ENCODE data around the gene PHLPP1. TPM values are rescaled to one million over a fixed set of nuclear protein-coding genes. Genes with fewer than 3 reads are reported as not detected.
A peak's percentile ranks its signal among the peaks of the same experiment; 100 is the strongest.

Gene PHLPP1
- polyA plus RNA-seq, 6 donors from 2014 or later: 0.16 to 1.6 (median 0.59) TPM

DNA sequence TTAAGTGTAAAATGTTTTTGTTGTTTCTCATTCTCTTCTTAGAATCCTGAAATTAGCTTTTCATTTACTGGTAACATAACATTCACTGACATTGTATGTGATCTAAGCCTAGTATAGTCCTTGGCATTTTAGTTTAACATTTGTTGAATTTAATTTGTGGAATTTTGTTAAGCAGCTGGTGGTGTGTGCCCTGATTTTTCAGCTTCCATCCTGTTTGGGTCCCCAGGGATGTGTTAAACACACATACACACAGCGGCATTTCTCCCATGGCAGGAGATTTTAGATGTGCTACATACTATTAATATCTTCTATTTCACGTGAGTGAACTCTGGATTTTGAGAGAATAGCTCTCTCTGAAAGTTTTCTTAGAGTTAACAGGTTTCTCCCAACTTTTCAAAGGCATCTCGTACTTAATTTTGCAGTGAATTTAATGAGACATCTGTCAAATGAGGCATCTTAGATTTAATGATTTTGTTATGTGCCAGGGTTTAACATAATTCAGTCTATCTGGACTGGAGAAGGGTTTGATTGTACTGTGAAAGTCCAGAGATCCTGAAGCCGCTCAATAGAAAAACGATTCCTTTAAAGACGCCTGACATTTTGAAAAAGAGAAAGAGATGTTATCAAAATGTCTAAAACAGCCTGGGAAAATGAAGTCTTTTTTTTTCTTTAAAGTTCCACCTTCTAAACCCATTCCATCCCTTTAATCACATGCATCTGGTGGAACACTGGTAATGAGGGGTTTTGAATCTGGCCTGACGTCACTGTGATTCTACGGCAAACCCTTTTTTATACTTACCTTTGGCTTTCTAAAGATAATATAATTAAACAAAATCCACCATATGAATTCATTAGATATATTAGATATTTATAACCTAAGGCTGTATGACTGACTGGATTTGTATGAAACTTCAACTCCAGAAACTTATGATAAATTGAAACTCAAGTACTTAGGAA is 6.8 kb downstream of the PHLPP1 start:
- Mint-ChIP-seq H3K4me1 (peaks cover 19 to 43% (median 31%) of the 10 kb centered on the region in 3 donors), H3K27me3 (no peaks in the 10 kb centered on the region), H3K36me3 (no peaks in the 10 kb centered on the region), H3K9me3 (no peaks in the 10 kb centered on the region), H3K4me3 (no peak overlapping the region), H3K27ac (no peak overlapping the region)
- DNase-seq: no peak
- ATAC-seq (ENCODE audit: low read depth in 2 of 2): no peak

DNA sequence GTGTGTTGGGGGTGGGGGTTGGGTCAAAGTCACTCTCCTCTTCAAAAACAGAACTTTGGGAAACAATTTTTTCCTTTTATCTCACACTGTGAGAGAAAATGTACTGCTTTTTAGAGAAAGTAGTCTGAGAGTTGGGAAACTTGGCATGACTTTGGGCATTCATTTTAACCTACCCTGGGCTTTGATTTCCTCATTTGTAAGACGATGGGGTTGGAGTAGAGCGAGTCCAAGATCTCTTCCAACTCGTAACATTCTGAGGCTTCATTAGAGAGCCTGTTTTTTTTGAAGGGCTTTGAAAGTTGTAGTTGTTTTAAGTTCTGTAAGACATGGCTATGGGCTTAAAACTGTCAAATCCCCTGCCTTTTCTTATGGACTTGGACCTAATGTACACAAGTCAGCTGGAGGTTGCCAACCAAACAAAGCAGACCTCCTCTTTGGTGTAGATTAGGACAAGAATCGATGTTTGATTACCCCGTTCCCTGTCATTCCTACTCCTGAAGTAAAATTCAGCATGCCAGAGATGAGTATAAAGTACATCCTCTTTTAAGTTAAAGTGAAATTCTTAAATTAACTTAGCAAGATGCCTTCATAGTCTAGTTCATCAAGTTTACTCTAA is 8.4 kb downstream of the PHLPP1 start:
- Mint-ChIP-seq H3K27ac (peak overlapping the region in 1 of 6 donors; percentile 72), H3K4me3 (no peak overlapping the region), H3K27me3 (no peaks in the 10 kb centered on the region), H3K36me3 (no peaks in the 10 kb centered on the region), H3K4me1 (peaks cover 11 to 32% (median 22%) of the 10 kb centered on the region in 3 donors), H3K9me3 (no peaks in the 10 kb centered on the region)
- DNase-seq: no peak
- no peak for ATAC-seq (ENCODE audit: low read depth in 2 of 2)

- Mint-ChIP-seq H3K27me3 (no peaks in the 10 kb centered on the region), H3K27ac (peak overlapping the region in 2 of 6 donors; percentile 3 to 56), H3K4me3 (no peak overlapping the region), H3K36me3 (no peaks in the 10 kb centered on the region), H3K4me1 (peaks cover 21 to 33% (median 29%) of the 10 kb centered on the region in 3 donors), H3K9me3 (no peaks in the 10 kb centered on the region)
- DNase-seq (no peak), ATAC-seq (ENCODE audit: low read depth in 2 of 2) (no peak)
These were observed 10.6 kb downstream of the PHLPP1 start for GRCh38 chr18:62725896-62726295.

DNA sequence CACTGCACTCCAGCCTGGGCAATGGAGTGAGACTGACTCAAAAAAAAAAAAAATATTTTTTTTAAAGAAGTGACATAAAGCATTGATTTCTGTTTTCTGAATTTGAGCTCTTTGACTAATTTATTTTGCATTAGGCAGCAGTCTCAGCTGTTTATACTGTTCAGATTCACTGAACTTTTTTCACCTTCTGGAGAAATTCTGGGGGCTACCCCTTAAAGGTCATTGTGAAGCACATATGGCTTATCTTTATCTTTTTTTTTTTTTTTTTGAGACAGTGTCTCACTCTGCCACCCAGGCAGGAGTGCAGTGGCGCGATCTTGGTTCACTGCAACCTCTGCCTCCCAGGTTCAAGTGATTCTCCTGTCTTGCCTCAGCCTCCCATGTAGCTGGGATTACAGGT is 12.9 kb downstream of the PHLPP1 start:
- Mint-ChIP-seq H3K4me3 (peak overlapping the region in 1 of 8 donors; percentile 50), H3K27ac (no peak overlapping the region), H3K9me3 (peaks cover 0 to 16% (median 2%) of the 10 kb centered on the region in 7 donors), H3K4me1 (peaks cover 30 to 37% (median 35%) of the 10 kb centered on the region in 3 donors), H3K27me3 (no peaks in the 10 kb centered on the region), H3K36me3 (peaks cover 5 to 16% of the 10 kb centered on the region in 2 donors)
- DNase-seq (no peak), ATAC-seq (ENCODE audit: low read depth in 2 of 2) (no peak)

- ATAC-seq (ENCODE audit: low read depth in 2 of 2) (peak in 1 of 2 donors; percentile 28), DNase-seq (no peak)
- Mint-ChIP-seq H3K9me3 (peaks cover 0 to 16% (median 2%) of the 10 kb centered on the region in 7 donors), H3K27me3 (no peaks in the 10 kb centered on the region), H3K36me3 (peaks cover 5 to 16% of the 10 kb centered on the region in 2 donors), H3K4me3 (peak overlapping the region in 3 of 8 donors; percentile 40 to 62 (median 49)), H3K27ac (peak overlapping the region in 4 of 6 donors; percentile 37 to 86 (median 58)), H3K4me1 (peaks cover 26 to 35% (median 33%) of the 10 kb centered on the region in 3 donors)
These were observed 14.4 kb downstream of the PHLPP1 start for GRCh38 chr18:62729487-62730386.

DNA sequence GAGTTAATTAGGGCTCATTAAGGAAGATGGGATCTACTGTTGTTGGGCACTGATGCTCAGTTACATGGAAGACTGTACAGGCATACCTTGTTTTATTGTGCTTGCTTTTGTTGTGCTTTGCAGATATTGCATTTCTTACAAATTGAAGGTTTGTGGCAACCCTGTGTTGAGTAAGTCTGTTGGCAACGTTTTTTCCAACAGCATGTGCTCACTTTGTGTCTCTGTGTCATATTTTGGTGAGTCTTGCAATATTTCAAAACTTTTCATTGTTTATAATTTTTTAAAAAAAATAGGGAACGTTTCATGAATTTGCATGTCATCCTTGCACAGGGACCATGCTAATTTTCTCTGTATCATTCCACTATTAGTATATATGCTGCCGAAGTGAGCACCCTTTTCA is 15.6 kb downstream of the PHLPP1 start:
- Mint-ChIP-seq H3K9me3 (peaks cover 0 to 16% (median 2%) of the 10 kb centered on the region in 7 donors), H3K36me3 (peaks cover 5 to 16% of the 10 kb centered on the region in 2 donors), H3K27me3 (no peaks in the 10 kb centered on the region), H3K4me3 (peak overlapping the region in 1 of 8 donors; percentile 73), H3K27ac (peak overlapping the region in 1 of 6 donors; percentile 91), H3K4me1 (peaks cover 23 to 34% (median 28%) of the 10 kb centered on the region in 3 donors)
- no peak for DNase-seq
- no peak for ATAC-seq (ENCODE audit: low read depth in 2 of 2)

GRCh38 chr18:62732617-62733016 is 17.3 kb downstream of the PHLPP1 start:
- peaks cover 0 to 16% (median 3%) of the 10 kb centered on the region in 7 donors for H3K9me3 Mint-ChIP-seq
- no peak overlapping the region for H3K4me3 Mint-ChIP-seq
- peaks cover 29 to 35% (median 34%) of the 10 kb centered on the region in 3 donors for H3K4me1 Mint-ChIP-seq
- H3K36me3 Mint-ChIP-seq: peaks cover 5 to 16% of the 10 kb centered on the region in 2 donors
- no peaks in the 10 kb centered on the region for H3K27me3 Mint-ChIP-seq
- H3K27ac Mint-ChIP-seq: no peak overlapping the region
- ATAC-seq (ENCODE audit: low read depth in 2 of 2) (no peak), DNase-seq (no peak)

DNA sequence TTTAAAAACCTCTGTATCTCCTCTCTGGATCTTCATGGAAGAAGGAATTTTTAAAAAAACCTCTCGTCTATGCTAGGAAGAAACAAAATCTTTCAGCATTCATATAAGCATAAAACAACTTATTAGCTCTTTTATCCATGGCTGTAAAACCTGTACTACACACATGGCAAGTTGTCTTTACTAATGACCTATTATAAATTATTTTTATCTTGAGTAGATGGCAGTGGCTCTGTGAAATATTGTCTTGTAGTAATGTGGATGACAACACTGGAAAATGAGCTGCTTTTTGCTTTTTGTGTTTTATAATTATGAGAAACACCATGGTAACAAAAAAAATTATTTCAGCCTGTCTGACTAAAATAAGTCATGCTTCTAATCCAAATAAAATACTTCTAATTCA is 18.9 kb downstream of the PHLPP1 start:
- ATAC-seq (ENCODE audit: low read depth in 2 of 2): no peak

GRCh38 chr18:62735387-62735786 is 20.0 kb downstream of the PHLPP1 start:
- Mint-ChIP-seq H3K36me3 (peaks cover 5 to 16% of the 10 kb centered on the region in 2 donors), H3K4me1 (peaks cover 22 to 36% (median 33%) of the 10 kb centered on the region in 3 donors), H3K27me3 (no peaks in the 10 kb centered on the region), H3K4me3 (no peak overlapping the region), H3K9me3 (peaks cover 0 to 16% (median 4%) of the 10 kb centered on the region in 7 donors), H3K27ac (peak overlapping the region in 1 of 6 donors; percentile 24)
- DNase-seq (no peak), ATAC-seq (ENCODE audit: low read depth in 2 of 2) (no peak)

More for the DNA sequence above, 18.9 kb downstream of the PHLPP1 start:
- Mint-ChIP-seq H3K4me3 (no peak overlapping the region), H3K27ac (no peak overlapping the region), H3K9me3 (peaks cover 0 to 16% (median 4%) of the 10 kb centered on the region in 7 donors), H3K27me3 (no peaks in the 10 kb centered on the region), H3K36me3 (peaks cover 5 to 16% of the 10 kb centered on the region in 2 donors), H3K4me1 (peaks cover 31 to 34% (median 31%) of the 10 kb centered on the region in 3 donors)
- no peak for DNase-seq

DNA sequence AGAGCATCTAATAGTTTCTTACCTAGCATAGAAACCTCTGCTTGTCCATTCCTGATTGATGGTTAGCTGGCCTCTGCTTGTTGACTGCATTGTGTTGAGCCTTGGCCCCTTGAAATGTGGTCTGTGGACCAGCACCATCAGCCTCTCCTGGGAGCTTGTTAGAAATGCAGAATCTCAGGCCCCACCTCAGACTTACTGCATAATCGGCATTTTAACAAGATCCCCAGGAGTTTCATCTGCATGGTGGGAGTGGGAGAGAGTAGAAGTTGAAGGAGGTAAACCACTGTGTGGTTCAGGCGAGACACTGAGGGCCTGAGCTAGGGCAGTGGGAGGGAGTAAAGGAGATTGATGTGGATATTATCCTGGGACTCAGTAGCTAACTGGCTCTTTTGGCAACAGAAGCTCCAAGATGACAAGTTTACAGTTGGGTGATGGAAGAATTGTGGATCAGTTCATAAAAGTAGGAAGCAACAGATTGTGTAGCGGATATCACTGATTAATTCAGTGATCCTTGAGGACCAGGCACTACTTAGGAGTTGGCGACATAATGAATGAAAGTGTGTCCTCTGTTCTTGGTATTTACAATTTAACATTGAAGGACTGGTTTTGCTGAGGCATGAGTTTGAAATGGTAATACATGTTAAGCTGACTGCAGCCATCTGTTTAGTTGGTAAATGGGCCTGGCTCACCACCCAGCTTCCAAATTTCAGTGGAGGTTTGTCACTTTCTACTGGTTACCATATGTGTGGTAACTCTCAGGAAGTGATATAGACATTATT is 20.9 kb downstream of the PHLPP1 start:
- H3K4me1 Mint-ChIP-seq: peaks cover 15 to 30% (median 27%) of the 10 kb centered on the region in 3 donors
- H3K9me3 Mint-ChIP-seq: peaks cover 0 to 16% (median 4%) of the 10 kb centered on the region in 7 donors
- peaks cover 5 to 16% of the 10 kb centered on the region in 2 donors for H3K36me3 Mint-ChIP-seq
- no peak for ATAC-seq (ENCODE audit: low read depth in 2 of 2)
- DNase-seq: no peak
- no peaks in the 10 kb centered on the region for H3K27me3 Mint-ChIP-seq
- H3K4me3 Mint-ChIP-seq: no peak overlapping the region
- peak overlapping the region in 1 of 6 donors; percentile 64 for H3K27ac Mint-ChIP-seq

- no peak overlapping the region for H3K27ac Mint-ChIP-seq
- no peak for ATAC-seq (ENCODE audit: low read depth in 2 of 2)
These were observed 22.0 kb downstream of the PHLPP1 start for GRCh38 chr18:62737241-62737873.

DNA sequence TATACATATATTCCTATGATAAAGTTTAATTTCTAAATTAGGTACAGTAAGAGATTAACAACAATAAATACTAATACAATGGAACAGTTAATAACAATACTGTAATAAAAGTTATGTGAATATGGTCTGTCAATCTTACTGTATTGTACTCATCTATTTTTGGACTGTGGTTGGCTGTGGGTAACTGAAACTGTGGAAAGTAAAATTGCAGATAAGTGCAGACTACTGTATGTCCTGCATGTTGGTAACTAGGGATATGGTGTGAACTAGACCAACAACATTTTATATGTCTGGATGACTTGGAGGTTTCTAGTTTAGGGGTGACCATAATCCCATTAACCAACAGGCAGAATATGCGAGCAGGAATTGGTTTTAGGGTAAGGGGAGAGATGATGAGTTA is 23.3 kb downstream of the PHLPP1 start:
- peaks cover 11 to 23% (median 22%) of the 10 kb centered on the region in 3 donors for H3K4me1 Mint-ChIP-seq
- H3K9me3 Mint-ChIP-seq: peaks cover 0 to 1% (median 0%) of the 10 kb centered on the region in 7 donors
- H3K27me3 Mint-ChIP-seq: no peaks in the 10 kb centered on the region
- H3K36me3 Mint-ChIP-seq: no peaks in the 10 kb centered on the region
- peak overlapping the region in 1 of 6 donors; percentile 13 for H3K27ac Mint-ChIP-seq
- H3K4me3 Mint-ChIP-seq: no peak overlapping the region
- no peak for DNase-seq
- ATAC-seq (ENCODE audit: low read depth in 2 of 2): no peak

More at GRCh38 chr18:62737241-62737873, 22.0 kb downstream of the PHLPP1 start:
- no peak for DNase-seq
- Mint-ChIP-seq H3K36me3 (peaks cover 4 to 6% of the 10 kb centered on the region in 2 donors), H3K9me3 (peaks cover 0 to 6% (median 2%) of the 10 kb centered on the region in 7 donors), H3K4me3 (no peak overlapping the region), H3K4me1 (peaks cover 11 to 23% (median 20%) of the 10 kb centered on the region in 3 donors), H3K27me3 (no peaks in the 10 kb centered on the region)

Data from naive B cell (primary cell).